H9 (cell line): ENCODE results near the gene ATXN3L. TPM values are rescaled to one million over a fixed set of nuclear protein-coding genes. Genes with fewer than 3 reads are reported as not detected.

ENCODE experiments used
- DNase-seq: peaks from one replicate; pipeline ENCODE4 v3.0.0-alpha.2; 2017
- H2AFZ ChIP-seq: one replicate; pipeline ENCODE4 v1.6.1; 2013; ENCODE audit warnings: mild to moderate bottlenecking, low read length, control low read depth, moderate library complexity
- H2AK5ac ChIP-seq: 2 replicates; pipeline ENCODE4 v1.6.1; 2013; ENCODE audit warnings: low read length, control low read depth, mixed read lengths; ENCODE audit not compliant: insufficient read length
- H2BK120ac ChIP-seq: one replicate; pipeline ENCODE4 v1.6.1; 2013; ENCODE audit warnings: low read depth, mild to moderate bottlenecking, low read length, control low read depth, inconsistent platforms; ENCODE audit not compliant: poor library complexity, severe bottlenecking
- H2BK12ac ChIP-seq: 2 replicates; pipeline ENCODE4 v1.6.1; 2013; ENCODE audit warnings: low read length, control low read depth, mixed read lengths, low read depth; ENCODE audit not compliant: insufficient read length
- H2BK15ac ChIP-seq: 2 replicates; pipeline ENCODE4 v1.6.1; 2013; ENCODE audit warnings: low read depth, low read length, control low read depth
- H2BK20ac ChIP-seq: one replicate; pipeline ENCODE4 v1.6.1; 2013; ENCODE audit warnings: low read depth, mild to moderate bottlenecking, low read length, control low read depth, inconsistent platforms; ENCODE audit not compliant: poor library complexity, severe bottlenecking
- H2BK5ac ChIP-seq: 2 replicates; pipeline ENCODE4 v1.6.1; 2013; ENCODE audit warnings: low read length, control low read depth, mixed read lengths; ENCODE audit not compliant: insufficient read length
- H3K14ac ChIP-seq: 2 replicates; pipeline ENCODE4 v1.6.1; 2013; ENCODE audit warnings: low read length, control low read depth; ENCODE audit not compliant: insufficient read depth
- H3K18ac ChIP-seq: 2 replicates; pipeline ENCODE4 v1.6.1; 2013; ENCODE audit warnings: low read depth, mild to moderate bottlenecking, mixed read lengths, low read length, control low read depth; ENCODE audit not compliant: insufficient read length
- H3K23ac ChIP-seq: 2 replicates; pipeline ENCODE4 v1.6.1; 2013; ENCODE audit warnings: low read length, control low read depth, mixed read lengths, low read depth; ENCODE audit not compliant: insufficient read length
- H3K23me2 ChIP-seq: 2 replicates; pipeline ENCODE4 v1.6.1; 2013; ENCODE audit warnings: low read depth, mild to moderate bottlenecking, mixed read lengths, low read length, control low read depth; ENCODE audit not compliant: insufficient read length, poor library complexity, severe bottlenecking
- H3K27ac ChIP-seq: 2 replicates; pipeline ENCODE4 v1.5.1; 2013; ENCODE audit warnings: low read length, control low read depth, mixed read lengths, low read depth; ENCODE audit not compliant: insufficient read length
- H3K27me3 ChIP-seq: 2 replicates; pipeline ENCODE4 v1.6.1; 2013; ENCODE audit warnings: low read length, control low read depth, inconsistent platforms; ENCODE audit not compliant: insufficient read depth
- H3K4ac ChIP-seq: 2 replicates; pipeline ENCODE4 v1.6.1; 2013; ENCODE audit warnings: low read depth, mild to moderate bottlenecking, control low read depth, inconsistent platforms, low read length, moderate library complexity
- H3K4me1 ChIP-seq: 2 replicates; pipeline ENCODE4 v1.6.1; 2013; ENCODE audit warnings: low read length, control low read depth, inconsistent platforms; ENCODE audit not compliant: insufficient read depth
- H3K4me2 ChIP-seq: 2 replicates; pipeline ENCODE4 v1.6.1; 2013; ENCODE audit warnings: low read length, control low read depth, mixed read lengths; ENCODE audit not compliant: insufficient read length, insufficient read depth
- H3K56ac ChIP-seq: 2 replicates; pipeline ENCODE4 v1.6.1; 2013; ENCODE audit warnings: low read depth, mild to moderate bottlenecking, mixed read lengths, low read length, control low read depth; ENCODE audit not compliant: insufficient read length
- H3K79me1 ChIP-seq: 2 replicates; pipeline ENCODE4 v1.6.1; 2013; ENCODE audit warnings: low read depth, mild to moderate bottlenecking, moderate library complexity, low read length, control low read depth, inconsistent platforms; ENCODE audit not compliant: insufficient read depth, poor library complexity, severe bottlenecking
- H3K79me2 ChIP-seq: 2 replicates; pipeline ENCODE4 v1.6.1; 2013; ENCODE audit warnings: low read length, control low read depth, inconsistent platforms; ENCODE audit not compliant: insufficient read depth
- H3K9ac ChIP-seq: 2 replicates; pipeline ENCODE4 v1.6.1; 2013; ENCODE audit warnings: low read length, control low read depth, mixed read lengths; ENCODE audit not compliant: insufficient read length; ENCODE audit errors: extremely low read depth
- H3K9me3 ChIP-seq: one replicate; pipeline ENCODE4 v1.6.1; 2013; ENCODE audit warnings: low read depth, low read length, inconsistent platforms; ENCODE audit not compliant: control insufficient read depth
- H3T11ph ChIP-seq: one replicate; pipeline ENCODE4 v1.6.1; 2013; ENCODE audit warnings: mild to moderate bottlenecking, low read length, control low read depth, inconsistent platforms
- H4K20me1 ChIP-seq: one replicate; pipeline ENCODE4 v1.6.1; 2013; ENCODE audit not compliant: control insufficient read depth, insufficient read length, insufficient read depth
- H4K5ac ChIP-seq: 2 replicates; pipeline ENCODE4 v1.6.1; 2013; ENCODE audit warnings: low read depth, mild to moderate bottlenecking, mixed read lengths, low read length, control low read depth; ENCODE audit not compliant: insufficient read length
- H4K8ac ChIP-seq: replicated peaks from 2 replicates; pipeline ENCODE4 v1.6.1; 2013; ENCODE audit warnings: low read length, control low read depth, mixed read lengths, low read depth; ENCODE audit not compliant: insufficient read length
- H4K91ac ChIP-seq: 2 replicates; pipeline ENCODE4 v1.6.1; 2013; ENCODE audit warnings: low read depth, mild to moderate bottlenecking, moderate library complexity, mixed read lengths, low read length, control low read depth; ENCODE audit not compliant: insufficient read length
- H3K27ac Mint-ChIP-seq, 3 experiments: 2 replicates in 2 of 3; 3 replicates in 1 of 3; pipeline ENCODE4 v1.8.0; 2020 to 2021; ENCODE audit warnings: mixed read lengths in 3 of 3, mild to moderate bottlenecking in 1 of 3, moderate library complexity in 1 of 3
- H3K27me3 Mint-ChIP-seq: 2 replicates; pipeline ENCODE4 v1.8.0; 2021; ENCODE audit warnings: low read depth, mild to moderate bottlenecking, moderate library complexity, mixed read lengths
- H3K36me3 Mint-ChIP-seq, 3 experiments: 2 replicates in 2 of 3; 3 replicates in 1 of 3; pipeline ENCODE4 v1.8.0; 2020 to 2021; ENCODE audit warnings: low read depth in 3 of 3, mixed read lengths in 3 of 3; ENCODE audit not compliant: insufficient read depth in 1 of 3
- H3K4me1 Mint-ChIP-seq, 2 experiments: 2 replicates each; pipeline ENCODE4 v1.8.0; 2020; ENCODE audit warnings: mixed read lengths in 2 of 2
- H3K4me3 Mint-ChIP-seq, 2 experiments: 2 replicates in 1 of 2; 3 replicates in 1 of 2; pipeline ENCODE4 v1.8.0; 2020 to 2021; ENCODE audit warnings: mild to moderate bottlenecking in 2 of 2, mixed read lengths in 2 of 2, moderate library complexity in 1 of 2
- H3K9me3 Mint-ChIP-seq, 2 experiments: 2 replicates in 1 of 2; 3 replicates in 1 of 2; pipeline ENCODE4 v1.8.0; 2020; ENCODE audit warnings: mild to moderate bottlenecking in 2 of 2, mixed read lengths in 2 of 2, moderate library complexity in 1 of 2
- WGBS: extraction: QIAGEN DNeasy Blood & Tissue Kit; methylation state at CpG from one replicate; pipeline ENCODE4 v1.1.7; 2013; ENCODE audit warnings: missing lambda C conversion rate, low lambda C conversion rate, mixed read lengths; ENCODE audit not compliant: insufficient read length; ENCODE audit errors: extremely low coverage; 5-methylcytosine and 5-hydroxymethylcytosine counted together
- total RNA-seq: library from RNA; stranded (reverse); gene quantifications from 2 replicates; pipeline ENCODE4 v1.2.1, GENCODE V29; 2021
- TF ChIP-seq, protein P1 (sequence below): fragments of 200-600 bp; sonication (generic); conservative IDR thresholded peaks from 3 replicates; pipeline ENCODE4 v1.8.0; 2021; ENCODE audit warnings: antibody characterized with exemption, mild to moderate bottlenecking

The ATXN3L gene
- total RNA-seq, 1 experiment from 2014 or later = not detected

GRCh38 chrX:13298836-13299235 is 21.0 kb downstream of the ATXN3L start:
- Mint-ChIP-seq H3K4me1 (peaks cover 2 to 7% of the 10 kb centered on the region in 2 experiments), H3K9me3 (peaks cover 42 to 51% of the 10 kb centered on the region in 2 experiments), H3K27me3 (no peaks in the 10 kb centered on the region; the same call in 1 of the 2 replicates), H3K4me3 (no peak overlapping the region), H3K27ac (no peak overlapping the region; a peak in 2 of 7 replicates), H3K36me3 (peaks cover 3 to 6% (median 5%) of the 10 kb centered on the region in 3 experiments; a peak in 4 of 7 replicates)
- H2BK120ac ChIP-seq = no peak overlapping the region
- H3K9ac ChIP-seq = no peak overlapping the region
- H3K4me2 ChIP-seq = no peak overlapping the region
- no peaks in the 10 kb centered on the region for H3K79me2 ChIP-seq
- no peaks in the 10 kb centered on the region for H3K4me1 ChIP-seq
- no peak overlapping the region for H2BK15ac ChIP-seq
- H3K4ac ChIP-seq = no peak overlapping the region
- no peaks in the 10 kb centered on the region for H3K79me1 ChIP-seq
- H2AFZ ChIP-seq = no peak overlapping the region
- no peak for DNase-seq
- H3K14ac ChIP-seq = no peak overlapping the region
- no peak overlapping the region for H4K5ac ChIP-seq
- no peaks in the 10 kb centered on the region for H3K9me3 ChIP-seq
- TF ChIP-seq, protein P1, sequence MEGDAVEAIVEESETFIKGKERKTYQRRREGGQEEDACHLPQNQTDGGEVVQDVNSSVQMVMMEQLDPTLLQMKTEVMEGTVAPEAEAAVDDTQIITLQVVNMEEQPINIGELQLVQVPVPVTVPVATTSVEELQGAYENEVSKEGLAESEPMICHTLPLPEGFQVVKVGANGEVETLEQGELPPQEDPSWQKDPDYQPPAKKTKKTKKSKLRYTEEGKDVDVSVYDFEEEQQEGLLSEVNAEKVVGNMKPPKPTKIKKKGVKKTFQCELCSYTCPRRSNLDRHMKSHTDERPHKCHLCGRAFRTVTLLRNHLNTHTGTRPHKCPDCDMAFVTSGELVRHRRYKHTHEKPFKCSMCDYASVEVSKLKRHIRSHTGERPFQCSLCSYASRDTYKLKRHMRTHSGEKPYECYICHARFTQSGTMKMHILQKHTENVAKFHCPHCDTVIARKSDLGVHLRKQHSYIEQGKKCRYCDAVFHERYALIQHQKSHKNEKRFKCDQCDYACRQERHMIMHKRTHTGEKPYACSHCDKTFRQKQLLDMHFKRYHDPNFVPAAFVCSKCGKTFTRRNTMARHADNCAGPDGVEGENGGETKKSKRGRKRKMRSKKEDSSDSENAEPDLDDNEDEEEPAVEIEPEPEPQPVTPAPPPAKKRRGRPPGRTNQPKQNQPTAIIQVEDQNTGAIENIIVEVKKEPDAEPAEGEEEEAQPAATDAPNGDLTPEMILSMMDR = no peak
- H4K91ac ChIP-seq = no peak overlapping the region
- no peak overlapping the region for H3K56ac ChIP-seq
- H3K23me2 ChIP-seq = no peaks in the 10 kb centered on the region
- H4K20me1 ChIP-seq = no peaks in the 10 kb centered on the region
- no peak overlapping the region for H4K8ac ChIP-seq
- H3K27me3 ChIP-seq = no peaks in the 10 kb centered on the region
- H2BK12ac ChIP-seq = no peak overlapping the region
- no peak overlapping the region for H3K23ac ChIP-seq
- no peak overlapping the region for H3T11ph ChIP-seq
- no peak overlapping the region for H3K27ac ChIP-seq
- no CpG with 5 or more reads among the region's 4 CpGs for WGBS
- no peak overlapping the region for H2BK20ac ChIP-seq
- no peak overlapping the region for H2BK5ac ChIP-seq
- no peak overlapping the region for H3K18ac ChIP-seq
- H2AK5ac ChIP-seq = no peak overlapping the region
